Stimulated activated CD8-positive, alpha-beta memory T cell treated with anti-CD3 and anti-CD28 coated beads, Interleukin-15, amount 100 ng/mL, for 1 hour (primary cell): Measurements from ENCODE around the gene WDR45B.

Experiments used
- DNase-seq: peaks from one replicate; pipeline ENCODE4 v3.0.0-alpha.2; 2020; ENCODE audit warnings: low read depth

Gene WDR45B

GRCh38 chr17:82629748-82630147, 18.5 kb downstream of the WDR45B start:
- DNase-seq, result no peak

GRCh38 chr17:82627405-82627804, 20.8 kb downstream of the WDR45B start:
- DNase-seq, result no peak

- DNase-seq, result no peak
Observed at GRCh38 chr17:82623707-82624106, 24.5 kb downstream of the WDR45B start.

- DNase-seq, result no peak
Observed at GRCh38 chr17:82619641-82620040, 28.6 kb downstream of the WDR45B start.

- DNase-seq, result no peak
Observed at GRCh38 chr17:82619211-82619610, 29.0 kb downstream of the WDR45B start.

GRCh38 chr17:82616021-82616711, 32.1 kb downstream of the WDR45B start:
- DNase-seq, result no peak

GRCh38 chr17:82615084-82616020, 32.9 kb downstream of the WDR45B start:
- no peak for DNase-seq

- no peak for DNase-seq
Observed at GRCh38 chr17:82614095-82614631, 34.1 kb downstream of the WDR45B start.

- no peak for DNase-seq
Observed at GRCh38 chr17:82613283-82614094, 34.8 kb downstream of the WDR45B start.

- no peak for DNase-seq
Observed at GRCh38 chr17:82611140-82612058, 36.8 kb downstream of the WDR45B start.

- DNase-seq, result no peak
Observed at GRCh38 chr17:82609655-82610054, 38.6 kb downstream of the WDR45B start.

- no peak for DNase-seq
Observed at GRCh38 chr17:82608816-82609215, 39.4 kb downstream of the WDR45B start.

- DNase-seq, result no peak
Observed at GRCh38 chr17:82605939-82606600, 42.2 kb downstream of the WDR45B start.

- DNase-seq, result no peak
Observed at GRCh38 chr17:82604532-82604931, 43.7 kb downstream of the WDR45B start.

- DNase-seq, result no peak
Observed at GRCh38 chr17:82603981-82604448, 44.2 kb downstream of the WDR45B start.

GRCh38 chr17:82602986-82603710, 45.1 kb downstream of the WDR45B start:
- DNase-seq, result no peak

GRCh38 chr17:82602487-82602886, 45.8 kb downstream of the WDR45B start:
- DNase-seq, result no peak

- DNase-seq, result no peak
Observed at GRCh38 chr17:82601447-82602000, 46.7 kb downstream of the WDR45B start.

GRCh38 chr17:82600731-82601446, 47.4 kb downstream of the WDR45B start:
- no peak for DNase-seq
